Ishikawa (cell line): ENCODE data around the gene CEP128.

Source experiments
- EGR1 ChIP-seq: IDR thresholded peaks from 2 replicates; pipeline ENCODE4 v1.6.1; 2012
- EP300 ChIP-seq: IDR thresholded peaks from 2 replicates; pipeline ENCODE4 v1.6.1; 2012; ENCODE audit warnings: borderline replicate concordance

- no peak for TF ChIP-seq EP300
- no peak for TF ChIP-seq EGR1
Measured at GRCh38 chr14:80979951-80980350, 38.4 kb upstream of the CEP128 start.
